Keratinocyte (primary cell): ENCODE results near the gene TARDBP. TPM values are rescaled to one million over a fixed set of nuclear protein-coding genes. Genes with fewer than 3 reads are reported as not detected.
"Not testable (repeated sequence)": the region's sequence is repeated elsewhere in the genome, so short reads cannot be mapped to it uniquely, and the experiment has no call there.

Source experiments
- DNase-seq: peaks from one replicate; pipeline ENCODE4 v3.0.0-alpha.2; 2011; ENCODE audit warnings: low read depth, missing footprints, low spot score
- FAIRE-seq: peaks from 2 replicates; lab custom pipeline; 2011; peaks lifted over from hg19 to GRCh38; lab: Jason Lieb, UNC
- H2AFZ ChIP-seq: 2 replicates; pipeline ENCODE4 v1.6.0; 2012; ENCODE audit warnings: low read length, control low read depth, inconsistent platforms; ENCODE audit not compliant: control insufficient read depth
- H3K27ac ChIP-seq: 2 replicates; pipeline ENCODE4 v1.5.1; 2011; ENCODE audit warnings: low read length; ENCODE audit not compliant: control insufficient read depth, insufficient read depth
- H3K27me3 ChIP-seq: 3 replicates; pipeline ENCODE4 v1.6.0; 2011; ENCODE audit warnings: low read length; ENCODE audit not compliant: control insufficient read depth, insufficient read depth; ENCODE audit errors: extremely low read depth
- H3K36me3 ChIP-seq, 2 experiments: 2 replicates in 1 of 2; 3 replicates in 1 of 2; pipeline ENCODE4 v1.5.1; 2011; ENCODE audit warnings: low read length in 2 of 2, mild to moderate bottlenecking in 1 of 2; ENCODE audit not compliant: control insufficient read depth in 2 of 2, insufficient read depth in 2 of 2; ENCODE audit errors: extremely low read depth in 1 of 2
- H3K4me1 ChIP-seq: 3 replicates; pipeline ENCODE4 v1.5.1; 2011; ENCODE audit warnings: low read length; ENCODE audit not compliant: control insufficient read depth, insufficient read depth; ENCODE audit errors: extremely low read depth
- H3K4me2 ChIP-seq: 3 replicates; pipeline ENCODE4 v1.6.0; 2011; ENCODE audit warnings: low read depth, low read length; ENCODE audit not compliant: control insufficient read depth, insufficient read depth; ENCODE audit errors: extremely low read depth
- H3K4me3 ChIP-seq, 3 experiments: fragments of 200-600 bp in 1 of 3; sonication (generic) in 1 of 3; 2 replicates in 2 of 3; 3 replicates in 1 of 3; pipeline ENCODE4 v1.5.1; 2011 to 2016; ENCODE audit warnings: low read length in 3 of 3, mild to moderate bottlenecking in 3 of 3, control low read depth in 2 of 3, inconsistent platforms in 1 of 3, low read depth in 1 of 3, mixed read lengths in 1 of 3, mixed run types in 1 of 3, moderate library complexity in 1 of 3; ENCODE audit not compliant: control insufficient read depth in 2 of 3, insufficient read depth in 2 of 3; ENCODE audit errors: extremely low read depth in 1 of 3
- H3K79me2 ChIP-seq: 2 replicates; pipeline ENCODE4 v1.6.0; 2012; ENCODE audit warnings: low read length; ENCODE audit not compliant: control insufficient read depth, insufficient read depth
- H3K9ac ChIP-seq: 3 replicates; pipeline ENCODE4 v1.6.0; 2011; ENCODE audit warnings: low read length; ENCODE audit not compliant: control insufficient read depth, insufficient read depth; ENCODE audit errors: extremely low read depth
- H3K9me1 ChIP-seq: 3 replicates; pipeline ENCODE4 v1.6.0; 2011; ENCODE audit warnings: low read length; ENCODE audit not compliant: control insufficient read depth, insufficient read depth; ENCODE audit errors: extremely low read depth
- H3K9me3 ChIP-seq: 2 replicates; pipeline ENCODE4 v1.5.1; 2012; ENCODE audit warnings: low read depth, low read length; ENCODE audit not compliant: control insufficient read depth
- H4K20me1 ChIP-seq: 3 replicates; pipeline ENCODE4 v1.6.0; 2011; ENCODE audit warnings: low read length; ENCODE audit not compliant: control insufficient read depth, insufficient read depth; ENCODE audit errors: extremely low read depth
- CTCF ChIP-seq, 3 experiments: IDR thresholded peaks in 1 of 3; conservative IDR thresholded peaks in 1 of 3; optimal IDR thresholded peaks in 1 of 3; 2 replicates in 2 of 3; 3 replicates in 1 of 3; pipeline versions ENCODE3 to v1.5.1; 2011; ENCODE audit warnings: low read length in 3 of 3, mild to moderate bottlenecking in 3 of 3, moderate library complexity in 2 of 3, control low read depth in 1 of 3, inconsistent platforms in 1 of 3; ENCODE audit not compliant: insufficient read depth in 2 of 3; ENCODE audit errors: extremely low read depth in 1 of 3
- EZH2 ChIP-seq: IDR thresholded peaks from one replicate; pipeline ENCODE4 v1.6.1; 2012; ENCODE audit warnings: inconsistent platforms, mild to moderate bottlenecking, low read length, moderate library complexity
- dilution Hi-C: fragments of 300-500 bp; cut with MboI; formaldehyde crosslinking; loops from one replicate; pipeline ENCODE4 v1.7.0; 2020; ENCODE audit warnings: low sequenced_read_pairs; ENCODE audit not compliant: extremely low pct_ligation_motif_present
- polyA plus RNA-seq, 5 experiments: library from polyadenylated mRNA; depleted of rRNA in 3 of 5; stranded (reverse) in 3 of 5; stranded (forward) in 1 of 5; unstranded in 1 of 5; fragments of >200 nt; gene quantifications; 1 replicate in 1 of 5; 2 replicates in 3 of 5; 3 replicates in 1 of 5; pipeline versions ENCODE4 v1.2.1 to v1.2.3, GENCODE V29; 2011 to 2012; ENCODE audit warnings: missing spikeins in 2 of 5, low read depth in 1 of 5, low replicate concordance in 1 of 5

Gene TARDBP
- polyA plus RNA-seq, 1 donor (not counting 4 experiments of a cell fraction or from before 2014, with no cell fraction given) = 177 TPM

DNA sequence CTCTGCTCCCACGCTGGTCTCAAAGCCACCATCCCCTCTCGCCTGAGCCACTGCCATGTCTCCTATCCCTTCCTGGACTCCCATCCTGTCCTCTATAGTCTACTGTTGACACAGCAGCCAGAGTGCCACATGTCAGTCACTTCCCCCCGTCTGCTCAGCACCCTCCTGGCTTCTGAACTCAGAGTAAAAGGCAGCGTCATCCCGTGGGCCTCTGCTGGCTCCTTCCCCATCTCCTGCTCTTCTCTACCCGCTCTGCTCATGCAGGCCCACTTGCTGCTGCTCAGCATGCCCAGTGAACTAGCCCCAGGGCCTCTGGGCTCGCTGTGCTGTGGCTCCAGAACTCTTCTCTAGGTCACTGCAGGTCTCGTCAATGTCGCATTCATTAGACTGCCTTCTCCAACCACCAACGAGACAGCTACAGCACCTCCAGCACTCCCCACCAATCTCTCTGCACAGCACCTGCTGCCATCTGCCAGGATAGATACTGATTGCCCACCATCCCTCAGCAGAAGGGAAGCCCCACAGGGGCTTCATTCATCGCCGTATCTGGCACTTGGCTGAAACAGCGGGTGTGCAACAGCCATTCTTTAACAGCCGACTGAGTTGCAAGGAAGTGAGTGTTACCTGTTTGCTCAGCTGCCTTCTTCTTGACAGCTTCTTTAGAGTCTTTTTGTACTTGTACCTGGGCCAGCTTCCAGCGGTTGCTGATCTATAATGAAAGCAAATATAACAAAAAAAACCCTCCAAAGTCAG, 59.2 kb downstream of the TARDBP start:
- no peak for FAIRE-seq

DNA sequence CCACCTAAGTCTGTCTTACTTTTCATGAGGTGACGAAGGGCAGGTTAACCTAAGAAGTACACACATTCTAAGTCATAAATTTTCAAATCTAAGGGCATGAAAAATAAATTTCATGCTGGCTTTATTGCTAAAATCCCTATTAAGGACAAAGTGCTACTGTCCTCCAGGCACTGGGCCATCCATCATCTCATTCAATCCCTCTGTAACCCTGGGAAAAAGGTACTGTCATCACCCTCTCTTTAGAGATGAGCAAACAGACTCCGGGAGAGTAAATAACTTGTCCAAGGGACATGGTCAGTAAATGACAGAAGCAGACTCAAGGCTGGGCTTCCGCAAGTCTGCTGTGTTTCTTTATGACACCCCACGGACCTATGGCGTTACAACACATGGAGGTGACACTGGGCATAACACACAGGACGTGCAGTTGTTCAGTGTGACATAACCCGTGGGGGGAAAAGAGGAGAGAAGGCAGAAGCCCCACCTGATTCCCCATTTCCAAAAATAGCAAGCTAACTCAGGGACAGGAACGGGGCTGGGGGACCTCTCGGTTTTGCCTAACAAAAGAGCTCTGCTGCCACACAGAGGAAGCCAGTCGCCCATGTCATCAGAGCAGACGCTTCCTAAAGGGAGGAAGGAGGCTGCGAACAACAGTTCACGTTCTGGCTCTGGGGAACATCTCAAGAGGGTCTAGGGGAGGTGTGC, 59.9 kb downstream of the TARDBP start:
- TF ChIP-seq EZH2 (no peak), CTCF (optimal IDR thresholded peaks at IDR 0.05 in 1 of 3, IDR thresholded peaks at IDR 0.05 in 1 of 3, conservative IDR thresholded peaks at IDR 0.05 in 1 of 3; ENCODE audit: extremely low read depth in 1 of 3, insufficient read depth in 2 of 3, low read length in 3 of 3) (no peak)
- no peak for FAIRE-seq

More for the DNA sequence above, 59.2 kb downstream of the TARDBP start:
- no peak for TF ChIP-seq EZH2
- no peak for TF ChIP-seq CTCF (optimal IDR thresholded peaks at IDR 0.05 in 1 of 3, IDR thresholded peaks at IDR 0.05 in 1 of 3, conservative IDR thresholded peaks at IDR 0.05 in 1 of 3; ENCODE audit: extremely low read depth in 1 of 3, insufficient read depth in 2 of 3, low read length in 3 of 3)
- H3K27me3 ChIP-seq = no peaks in the 10 kb centered on the region
- H3K4me3 ChIP-seq = no peak overlapping the region
- no peaks in the 10 kb centered on the region for H3K4me1 ChIP-seq
- H3K9ac ChIP-seq = no peak overlapping the region
- H4K20me1 ChIP-seq = no peaks in the 10 kb centered on the region
- H3K9me1 ChIP-seq = no peaks in the 10 kb centered on the region
- H3K79me2 ChIP-seq = no peaks in the 10 kb centered on the region
- no peak for DNase-seq
- dilution Hi-C loops = no loop called here
- no peak overlapping the region for H3K4me2 ChIP-seq
- no peak overlapping the region for H2AFZ ChIP-seq
- H3K27ac ChIP-seq = no peak overlapping the region
- peaks cover 48 to 66% of the 10 kb centered on the region in 2 experiments for H3K36me3 ChIP-seq
- no peaks in the 10 kb centered on the region for H3K9me3 ChIP-seq

DNA sequence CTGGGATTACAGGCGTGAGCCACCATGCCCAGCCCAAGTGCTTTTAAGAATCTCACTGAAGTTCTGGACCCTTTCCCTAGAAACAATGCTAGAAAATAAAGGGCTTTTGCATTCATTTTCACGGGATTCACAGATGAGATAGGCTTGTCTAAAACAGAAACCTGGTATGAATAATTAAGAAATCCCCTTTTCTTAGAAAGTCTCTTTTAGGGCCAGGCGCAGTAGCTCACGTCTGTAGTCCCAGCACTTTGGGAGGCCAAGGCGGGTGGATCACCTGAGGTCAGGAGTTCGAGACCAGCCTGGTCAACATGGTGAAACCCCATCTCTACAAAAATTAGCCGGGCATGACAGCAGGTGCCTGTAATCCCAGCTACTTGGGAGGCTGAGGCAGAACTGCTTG, 60.9 kb downstream of the TARDBP start:
- dilution Hi-C loops, H3K4me1 ChIP-seq, H3K79me2 ChIP-seq, H3K4me3 ChIP-seq, H4K20me1 ChIP-seq, FAIRE-seq, H3K9me1 ChIP-seq, H3K4me2 ChIP-seq, H2AFZ ChIP-seq, DNase-seq, H3K9ac ChIP-seq, H3K27me3 ChIP-seq, H3K9me3 ChIP-seq, H3K27ac ChIP-seq: not testable (repeated sequence)
- peaks cover 50 to 58% of the 10 kb centered on the region in 2 experiments for H3K36me3 ChIP-seq

More for the DNA sequence above, 59.9 kb downstream of the TARDBP start:
- dilution Hi-C loops = no loop called here
- Histone ChIP-seq H3K9ac (no peak overlapping the region), H3K9me3 (no peaks in the 10 kb centered on the region), H3K9me1 (no peaks in the 10 kb centered on the region), H3K4me1 (no peaks in the 10 kb centered on the region), H3K79me2 (no peaks in the 10 kb centered on the region), H3K36me3 (peaks cover 54 to 64% of the 10 kb centered on the region in 2 experiments), H4K20me1 (no peaks in the 10 kb centered on the region), H3K4me2 (no peak overlapping the region), H2AFZ (no peak overlapping the region), H3K27ac (no peak overlapping the region), H3K27me3 (no peaks in the 10 kb centered on the region), H3K4me3 (no peak overlapping the region)
- DNase-seq = no peak
